HFF-Myc (cell line): Measurements from ENCODE around the gene C10orf67.

Experiments
- DNase-seq: peaks from one replicate; pipeline ENCODE4 v3.0.0-alpha.2; 2011; ENCODE audit warnings: low read depth; ENCODE audit errors: extremely low read depth
- H3K4me3 ChIP-seq: replicated peaks from 2 replicates; pipeline ENCODE4 v1.5.1; 2011; ENCODE audit warnings: low read depth, mild to moderate bottlenecking, control low read depth, low read length
- TF ChIP-seq, protein P1 (sequence below): IDR thresholded peaks from 2 replicates; pipeline ENCODE4 v1.5.1; 2012; ENCODE audit warnings: mild to moderate bottlenecking, low read depth, low read length, control low read depth; ENCODE audit errors: missing control alignments

The C10orf67 gene

DNA sequence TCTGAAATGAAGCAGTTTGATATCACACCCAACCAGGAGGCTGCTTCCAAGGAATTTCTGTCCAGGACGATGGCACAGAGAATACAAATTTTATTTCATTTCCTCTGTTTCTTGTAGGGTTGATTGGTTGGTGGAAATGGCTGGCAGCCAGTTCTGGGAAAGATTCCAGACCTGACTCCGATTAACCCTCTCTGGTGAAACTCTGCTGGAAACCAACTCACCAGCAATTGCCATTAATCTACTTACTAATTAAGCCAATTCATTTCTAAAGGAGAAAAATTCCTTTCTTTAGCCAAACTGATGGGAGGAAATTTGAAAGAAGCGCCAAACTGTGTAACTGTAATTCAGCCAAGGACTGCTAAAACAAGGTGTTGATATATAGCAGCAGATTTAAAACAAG lies 141.8 kb downstream of the C10orf67 start:
- TF ChIP-seq, protein P1, sequence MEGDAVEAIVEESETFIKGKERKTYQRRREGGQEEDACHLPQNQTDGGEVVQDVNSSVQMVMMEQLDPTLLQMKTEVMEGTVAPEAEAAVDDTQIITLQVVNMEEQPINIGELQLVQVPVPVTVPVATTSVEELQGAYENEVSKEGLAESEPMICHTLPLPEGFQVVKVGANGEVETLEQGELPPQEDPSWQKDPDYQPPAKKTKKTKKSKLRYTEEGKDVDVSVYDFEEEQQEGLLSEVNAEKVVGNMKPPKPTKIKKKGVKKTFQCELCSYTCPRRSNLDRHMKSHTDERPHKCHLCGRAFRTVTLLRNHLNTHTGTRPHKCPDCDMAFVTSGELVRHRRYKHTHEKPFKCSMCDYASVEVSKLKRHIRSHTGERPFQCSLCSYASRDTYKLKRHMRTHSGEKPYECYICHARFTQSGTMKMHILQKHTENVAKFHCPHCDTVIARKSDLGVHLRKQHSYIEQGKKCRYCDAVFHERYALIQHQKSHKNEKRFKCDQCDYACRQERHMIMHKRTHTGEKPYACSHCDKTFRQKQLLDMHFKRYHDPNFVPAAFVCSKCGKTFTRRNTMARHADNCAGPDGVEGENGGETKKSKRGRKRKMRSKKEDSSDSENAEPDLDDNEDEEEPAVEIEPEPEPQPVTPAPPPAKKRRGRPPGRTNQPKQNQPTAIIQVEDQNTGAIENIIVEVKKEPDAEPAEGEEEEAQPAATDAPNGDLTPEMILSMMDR: no peak
- no peak overlapping the region for H3K4me3 ChIP-seq
- DNase-seq: no peak

DNA sequence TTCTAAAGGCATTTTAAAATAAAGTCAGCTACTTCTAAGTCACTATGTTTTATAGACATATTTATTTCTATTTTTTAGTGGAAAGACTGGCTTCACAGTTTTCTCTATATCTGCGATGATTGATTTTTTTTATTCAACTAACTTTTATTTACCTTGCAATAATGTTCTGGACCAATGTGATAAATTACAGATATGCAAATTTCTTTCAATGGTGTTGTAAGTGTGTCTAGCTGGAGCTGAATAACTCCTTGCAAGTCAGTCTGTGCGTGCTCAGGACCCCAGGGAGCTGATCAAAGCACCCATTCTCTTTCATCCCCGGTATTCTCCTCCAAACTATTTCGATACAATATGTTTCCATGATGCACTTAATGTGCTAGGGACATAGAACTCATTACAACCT lies 142.8 kb downstream of the C10orf67 start:
- H3K4me3 ChIP-seq: no peak overlapping the region
- TF ChIP-seq, protein P1: no peak
- DNase-seq: no peak

DNA sequence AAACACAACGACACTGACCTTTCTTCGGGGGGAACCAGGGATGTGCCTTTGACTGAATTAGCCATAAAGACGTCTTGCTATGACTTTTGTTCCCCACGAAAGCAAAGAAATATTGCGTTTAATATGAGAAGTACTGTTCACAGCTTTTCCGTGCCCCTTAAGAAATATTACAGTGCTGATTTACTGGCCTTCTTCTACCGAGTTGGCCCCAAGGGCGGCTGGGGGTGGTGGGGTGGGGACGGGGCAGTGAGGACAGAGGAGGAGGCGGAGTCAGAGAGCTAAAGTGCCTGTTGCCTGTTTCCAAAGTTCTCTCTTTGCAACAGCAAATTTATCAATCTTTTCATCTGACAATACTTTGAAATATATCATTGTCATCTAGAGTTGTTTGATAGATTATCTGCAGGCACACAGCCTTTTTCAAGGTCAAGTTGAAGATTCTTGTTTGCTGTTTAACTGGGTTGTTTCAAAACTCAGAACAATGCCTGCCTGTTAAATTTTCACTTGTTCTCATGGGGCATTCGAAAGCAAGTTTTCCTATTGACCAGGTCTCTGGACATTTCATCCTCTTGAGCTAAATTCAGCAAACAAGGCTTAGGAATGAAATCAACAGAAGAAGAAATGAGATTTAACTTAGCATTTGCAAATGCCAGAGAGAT lies 143.5 kb downstream of the C10orf67 start:
- TF ChIP-seq, protein P1: no peak
- H3K4me3 ChIP-seq: no peak overlapping the region
- no peak for DNase-seq

DNA sequence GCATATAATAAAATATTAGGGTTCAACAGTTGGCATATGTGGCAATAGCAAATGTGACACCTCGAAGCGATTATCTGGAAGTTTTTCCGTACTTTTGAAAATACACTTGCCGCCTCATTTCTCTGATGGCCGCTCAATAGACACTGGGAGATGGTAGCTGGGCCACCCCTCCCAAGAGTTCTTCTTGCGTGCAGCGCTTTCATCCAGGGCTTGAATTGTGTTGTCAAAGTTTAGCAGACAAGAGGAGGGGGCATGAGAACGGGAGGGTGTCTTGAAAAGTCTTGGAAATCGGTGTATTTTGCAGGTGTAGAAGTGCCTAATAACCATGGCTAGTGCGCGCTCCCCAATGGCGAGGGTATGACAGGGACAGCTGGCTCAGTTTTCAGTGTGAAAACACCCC lies 144.0 kb downstream of the C10orf67 start:
- no peak overlapping the region for H3K4me3 ChIP-seq
- DNase-seq: no peak
- TF ChIP-seq, protein P1: no peak

DNA sequence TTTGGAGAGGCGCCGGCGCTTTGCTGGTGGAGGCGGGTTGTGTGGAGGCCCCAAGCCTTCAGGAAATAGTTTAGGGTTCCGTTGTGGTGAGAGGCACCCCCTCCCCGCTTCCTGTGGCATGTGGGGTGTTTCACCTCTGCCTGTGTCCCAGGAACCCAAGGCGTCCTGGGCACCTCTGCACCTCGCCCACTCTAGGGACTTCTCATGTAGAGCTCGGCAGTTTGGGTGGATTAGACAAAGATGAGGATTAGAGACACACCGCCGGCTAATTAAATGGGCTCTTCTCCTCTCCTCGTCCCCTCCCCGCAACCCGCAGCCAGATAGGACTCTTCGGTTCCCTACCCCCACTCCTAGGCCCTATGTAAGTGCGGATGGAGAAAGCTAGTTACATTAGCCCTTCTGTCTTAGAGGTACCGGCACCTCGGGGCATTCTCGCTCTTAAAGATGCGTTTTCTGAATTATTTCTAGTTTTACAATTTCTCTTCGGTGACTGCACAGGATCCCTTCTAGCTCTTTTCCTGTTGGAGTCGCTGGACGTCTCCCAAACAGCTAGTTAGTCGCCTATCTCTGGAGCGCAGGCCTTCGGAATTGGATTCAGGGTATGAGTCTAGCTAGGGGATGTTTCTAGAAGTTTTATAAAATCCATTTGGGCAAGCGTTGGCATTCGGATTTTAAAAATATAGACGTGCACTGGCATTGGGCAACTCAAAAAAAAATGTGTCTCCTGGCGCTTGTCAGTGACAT lies 144.7 kb downstream of the C10orf67 start:
- TF ChIP-seq, protein P1: no peak
- no peak for DNase-seq
- H3K4me3 ChIP-seq: no peak overlapping the region

DNA sequence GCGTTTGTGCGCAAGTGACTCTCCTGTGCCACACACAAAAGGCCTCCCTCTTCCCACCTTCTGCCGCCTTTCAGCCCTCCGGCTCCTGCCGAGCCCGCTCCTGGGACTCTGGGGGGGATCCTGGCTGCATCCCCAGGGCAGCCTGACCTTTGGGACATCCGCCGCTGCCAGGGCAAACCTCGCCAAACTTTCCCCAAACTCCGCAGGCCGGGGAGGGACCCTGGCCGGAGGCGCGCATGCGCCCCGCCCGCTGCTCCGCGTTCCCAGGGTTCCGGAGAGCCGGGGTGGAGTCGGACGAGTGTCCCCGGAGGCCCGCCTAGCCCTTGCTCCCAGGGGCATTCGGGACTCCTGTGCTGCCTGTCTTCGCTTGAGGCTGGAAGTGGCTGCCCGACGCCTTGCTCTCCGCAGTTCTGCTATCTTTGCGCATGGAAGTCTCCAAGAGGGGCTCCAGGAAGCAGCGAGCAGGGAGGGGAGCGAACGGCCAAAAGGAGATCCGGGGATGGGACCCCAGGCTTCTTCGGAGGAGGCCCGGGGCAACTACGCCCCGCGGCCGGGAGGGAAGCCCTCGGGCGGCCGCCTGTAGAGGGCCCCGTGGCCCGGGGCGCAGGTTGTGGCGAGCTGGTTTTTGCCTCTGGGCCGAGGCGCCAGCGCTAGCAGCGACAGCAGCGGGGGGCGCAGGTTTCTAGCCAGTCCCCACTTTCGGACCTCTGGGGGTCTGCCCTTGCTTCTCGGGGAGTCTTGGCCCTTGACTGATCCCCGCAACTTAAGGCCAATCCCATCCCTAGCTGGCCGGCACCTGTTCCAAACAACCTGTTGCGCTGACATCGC lies 145.4 kb downstream of the C10orf67 start:
- no peak overlapping the region for H3K4me3 ChIP-seq
- no peak for DNase-seq
- TF ChIP-seq, protein P1: no peak
